HL-60 (cell line): ENCODE data around the gene MYBL2.

Experiments
- DNase-seq, 2 experiments: peaks; one replicate each; pipeline ENCODE4 v3.0.0-alpha.2; 2010 to 2020; ENCODE audit warnings: low read depth in 1 of 2, low spot score in 1 of 2
- H3K27ac ChIP-seq: fragments of 250-450 bp; sonication (Bioruptor Pico); replicated peaks from 2 replicates; pipeline ENCODE4 v1.5.1; 2020; ENCODE audit warnings: mild to moderate bottlenecking, moderate library complexity
- H3K27me3 ChIP-seq: fragments of 250-450 bp; sonication (Bioruptor Pico); 2 replicates; pipeline ENCODE4 v1.5.1; 2021; ENCODE audit warnings: mild to moderate bottlenecking, moderate library complexity; ENCODE audit not compliant: insufficient read depth, poor library complexity, severe bottlenecking
- H3K4me3 ChIP-seq: replicated peaks from 2 replicates; pipeline ENCODE4 v1.5.1; 2011; ENCODE audit warnings: mild to moderate bottlenecking, control low read depth, low read length; ENCODE audit not compliant: insufficient read depth
- CTCF ChIP-seq: IDR thresholded peaks from one replicate; pipeline ENCODE4 v1.5.1; 2011; ENCODE audit warnings: low read length, control low read depth, inconsistent platforms; ENCODE audit not compliant: insufficient read depth
- GABPA ChIP-seq: IDR thresholded peaks from 2 replicates; pipeline ENCODE4 v1.6.1; 2012; ENCODE audit warnings: low read depth
- POLR2AphosphoS5 ChIP-seq: IDR thresholded peaks from 2 replicates; pipeline ENCODE4 v1.6.1; 2012; ENCODE audit warnings: low read depth
- SPI1 ChIP-seq: IDR thresholded peaks from 2 replicates; pipeline ENCODE4 v1.6.1; 2012; ENCODE audit warnings: low read depth, mild to moderate bottlenecking, borderline replicate concordance
- TF ChIP-seq, protein P1 (sequence below): IDR thresholded peaks from 2 replicates; pipeline ENCODE4 v1.6.1; 2012; ENCODE audit warnings: low read depth; ENCODE audit not compliant: insufficient replicate concordance

Gene MYBL2

DNA sequence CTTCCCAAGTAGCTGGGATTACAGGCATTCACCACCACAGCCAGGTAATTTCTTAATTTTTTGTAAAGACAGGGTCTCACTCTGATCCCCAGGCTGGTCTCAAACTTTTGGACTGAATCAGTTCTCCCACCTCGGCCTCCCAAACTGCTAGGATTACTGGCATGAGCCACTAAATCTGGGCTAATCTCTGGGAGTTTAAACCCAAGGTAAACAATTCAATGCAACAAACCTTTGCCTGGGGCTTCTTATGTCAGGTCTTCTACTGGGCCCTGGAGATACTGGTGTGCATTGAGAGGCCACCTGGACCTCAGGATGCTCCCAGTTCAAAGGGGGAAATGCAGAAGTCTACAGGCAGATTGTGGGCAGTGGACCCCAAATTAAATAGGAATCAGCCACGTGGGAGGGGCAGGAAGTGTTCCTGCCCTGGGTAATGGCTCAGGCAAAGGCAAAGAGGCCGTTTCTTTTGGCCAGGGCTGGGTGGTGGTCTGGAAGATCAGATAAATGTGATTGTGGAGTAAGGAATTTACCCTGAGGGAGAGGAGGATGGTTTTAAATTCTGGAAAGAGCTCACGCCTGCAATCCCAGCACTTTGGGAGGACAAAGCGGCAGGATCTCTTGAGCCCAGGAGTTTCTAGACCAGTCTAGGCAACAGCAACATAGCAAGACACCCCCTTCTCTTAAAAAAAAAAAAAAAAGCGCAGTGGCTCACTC lies 1.3 kb upstream of the MYBL2 start:
- Histone ChIP-seq H3K27ac (no peak overlapping the region), H3K4me3 (no peak overlapping the region), H3K27me3 (no peaks in the 10 kb centered on the region)
- no peak for DNase-seq
- TF ChIP-seq SPI1: no peak
- no peak for TF ChIP-seq CTCF
- TF ChIP-seq, protein P1, sequence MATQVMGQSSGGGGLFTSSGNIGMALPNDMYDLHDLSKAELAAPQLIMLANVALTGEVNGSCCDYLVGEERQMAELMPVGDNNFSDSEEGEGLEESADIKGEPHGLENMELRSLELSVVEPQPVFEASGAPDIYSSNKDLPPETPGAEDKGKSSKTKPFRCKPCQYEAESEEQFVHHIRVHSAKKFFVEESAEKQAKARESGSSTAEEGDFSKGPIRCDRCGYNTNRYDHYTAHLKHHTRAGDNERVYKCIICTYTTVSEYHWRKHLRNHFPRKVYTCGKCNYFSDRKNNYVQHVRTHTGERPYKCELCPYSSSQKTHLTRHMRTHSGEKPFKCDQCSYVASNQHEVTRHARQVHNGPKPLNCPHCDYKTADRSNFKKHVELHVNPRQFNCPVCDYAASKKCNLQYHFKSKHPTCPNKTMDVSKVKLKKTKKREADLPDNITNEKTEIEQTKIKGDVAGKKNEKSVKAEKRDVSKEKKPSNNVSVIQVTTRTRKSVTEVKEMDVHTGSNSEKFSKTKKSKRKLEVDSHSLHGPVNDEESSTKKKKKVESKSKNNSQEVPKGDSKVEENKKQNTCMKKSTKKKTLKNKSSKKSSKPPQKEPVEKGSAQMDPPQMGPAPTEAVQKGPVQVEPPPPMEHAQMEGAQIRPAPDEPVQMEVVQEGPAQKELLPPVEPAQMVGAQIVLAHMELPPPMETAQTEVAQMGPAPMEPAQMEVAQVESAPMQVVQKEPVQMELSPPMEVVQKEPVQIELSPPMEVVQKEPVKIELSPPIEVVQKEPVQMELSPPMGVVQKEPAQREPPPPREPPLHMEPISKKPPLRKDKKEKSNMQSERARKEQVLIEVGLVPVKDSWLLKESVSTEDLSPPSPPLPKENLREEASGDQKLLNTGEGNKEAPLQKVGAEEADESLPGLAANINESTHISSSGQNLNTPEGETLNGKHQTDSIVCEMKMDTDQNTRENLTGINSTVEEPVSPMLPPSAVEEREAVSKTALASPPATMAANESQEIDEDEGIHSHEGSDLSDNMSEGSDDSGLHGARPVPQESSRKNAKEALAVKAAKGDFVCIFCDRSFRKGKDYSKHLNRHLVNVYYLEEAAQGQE: no peak
- no peak for TF ChIP-seq POLR2AphosphoS5
- TF ChIP-seq GABPA: no peak

- DNase-seq: peak; percentile 46 to 47
- Histone ChIP-seq H3K27me3 (no peaks in the 10 kb centered on the region), H3K4me3 (peak overlapping the region; percentile 79), H3K27ac (peak overlapping the region; percentile 79)
- TF ChIP-seq, protein P1: no peak
- peak; percentile 16; the same call in 1 of the 2 replicates for TF ChIP-seq SPI1
- TF ChIP-seq POLR2AphosphoS5: no peak
- no peak for TF ChIP-seq CTCF
- no peak for TF ChIP-seq GABPA
These were observed 623 bp downstream of the MYBL2 start for GRCh38 chr20:43667341-43668132.

DNA sequence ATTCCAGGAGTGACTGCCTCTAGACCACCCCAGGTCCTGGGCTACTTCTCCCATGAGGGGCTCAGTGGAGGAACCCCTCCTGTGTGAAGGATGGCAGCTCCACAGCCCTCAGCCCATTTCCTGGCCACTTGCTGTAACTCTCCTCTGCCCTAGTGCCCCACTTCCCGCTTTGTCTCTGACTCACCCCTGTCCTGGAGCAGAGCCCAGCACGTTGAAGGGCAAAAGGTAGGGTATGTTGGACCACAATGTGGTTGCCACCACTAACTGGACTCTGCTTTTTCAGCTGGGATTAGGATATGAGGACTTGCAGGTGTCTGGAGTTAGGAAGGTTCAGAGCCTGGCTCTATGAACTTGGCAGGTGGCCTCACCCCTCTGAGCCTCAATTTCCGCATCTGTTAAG lies 2.4 kb downstream of the MYBL2 start:
- Histone ChIP-seq H3K27ac (no peak overlapping the region), H3K4me3 (no peak overlapping the region), H3K27me3 (no peaks in the 10 kb centered on the region)
- peak in 1 of 2 experiments; percentile 19 for DNase-seq
- TF ChIP-seq, protein P1: no peak
- TF ChIP-seq SPI1: no peak
- TF ChIP-seq GABPA: no peak
- TF ChIP-seq POLR2AphosphoS5: no peak
- no peak for TF ChIP-seq CTCF
